GM19099 (cell line): Measurements from ENCODE around the gene HOXC13.

ENCODE experiments used
- POLR2A ChIP-seq: IDR thresholded peaks from 3 replicates; pipeline ENCODE4 v1.6.1; 2011; ENCODE audit warnings: low read depth; ENCODE audit not compliant: insufficient read length; ENCODE audit errors: extremely low read depth

The HOXC13 gene

DNA sequence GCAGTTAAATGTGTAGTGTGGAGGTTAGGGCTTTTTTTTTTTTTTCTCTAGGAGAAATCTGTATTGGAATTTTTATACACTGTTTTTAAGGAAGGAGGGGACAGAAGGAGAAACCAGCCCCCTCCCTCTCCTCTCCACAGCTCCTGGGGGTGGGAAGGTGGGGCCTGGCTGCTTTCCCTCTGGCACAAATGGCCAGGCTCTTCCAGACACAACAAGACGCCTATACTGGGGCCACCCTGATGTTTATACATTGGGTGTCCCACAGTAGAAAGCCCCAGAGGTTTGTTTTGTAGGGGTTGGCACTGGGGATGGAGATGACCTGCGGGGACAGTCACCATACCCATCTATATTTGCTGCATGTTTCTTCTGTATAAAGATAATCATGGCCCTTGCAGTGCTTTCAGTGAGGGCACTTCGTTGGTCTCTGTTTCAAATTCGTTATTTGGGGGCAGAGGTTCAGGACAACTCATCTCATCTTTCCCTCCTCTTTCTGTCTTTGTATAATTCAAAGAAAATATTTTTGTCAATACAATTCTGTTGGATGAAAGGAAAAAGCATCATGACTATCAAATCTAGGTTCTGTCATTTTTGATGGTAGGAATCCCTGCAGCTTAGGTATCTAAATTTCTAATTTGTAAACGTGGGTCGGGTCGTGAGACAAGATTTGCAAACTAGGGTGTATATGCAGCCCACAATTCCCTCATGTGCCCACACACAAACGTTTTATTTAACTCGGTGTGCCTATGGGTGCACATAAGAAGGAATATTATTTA lies 38.4 kb downstream of the HOXC13 start:
- TF ChIP-seq POLR2A = no peak

DNA sequence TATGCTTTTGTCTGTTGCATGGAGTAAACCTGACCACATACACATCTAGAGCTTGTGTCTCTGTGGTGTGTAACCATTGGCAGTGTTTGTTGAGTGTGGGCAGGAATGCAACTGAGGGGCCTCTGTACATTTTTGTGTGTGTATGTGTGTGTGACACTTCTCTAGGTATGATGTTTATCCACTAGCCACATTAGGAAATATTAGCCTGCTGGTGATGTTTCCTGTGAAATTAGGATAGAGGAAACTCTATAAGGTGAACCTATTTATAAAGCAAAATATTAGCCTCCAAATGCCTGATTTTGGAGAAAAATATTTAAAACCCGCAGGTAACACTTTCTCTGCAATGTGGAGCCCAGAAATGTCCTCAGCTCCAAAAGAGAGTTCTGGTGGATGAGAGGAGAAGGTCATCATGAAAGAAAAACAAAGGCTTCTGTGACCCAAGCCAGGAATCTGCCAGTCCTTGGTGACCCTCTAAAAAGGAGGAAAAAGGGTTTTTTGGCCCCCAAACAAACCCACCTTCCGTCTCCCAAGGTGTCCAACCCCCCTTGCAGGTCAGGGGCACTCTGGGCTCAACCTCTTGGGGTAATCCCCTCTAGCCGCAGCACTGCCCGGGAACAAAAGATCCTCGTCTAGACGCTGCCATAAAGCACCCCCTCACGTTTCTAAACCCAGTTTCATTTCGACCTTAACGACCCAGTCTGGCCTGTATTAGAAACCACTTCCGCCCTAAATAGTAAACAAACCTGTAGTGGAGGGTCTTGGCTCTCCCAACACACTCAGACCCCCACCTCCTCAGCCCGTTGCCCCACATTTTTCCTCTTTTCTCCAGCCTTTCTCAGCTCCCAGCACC lies 39.2 kb downstream of the HOXC13 start:
- no peak for TF ChIP-seq POLR2A

DNA sequence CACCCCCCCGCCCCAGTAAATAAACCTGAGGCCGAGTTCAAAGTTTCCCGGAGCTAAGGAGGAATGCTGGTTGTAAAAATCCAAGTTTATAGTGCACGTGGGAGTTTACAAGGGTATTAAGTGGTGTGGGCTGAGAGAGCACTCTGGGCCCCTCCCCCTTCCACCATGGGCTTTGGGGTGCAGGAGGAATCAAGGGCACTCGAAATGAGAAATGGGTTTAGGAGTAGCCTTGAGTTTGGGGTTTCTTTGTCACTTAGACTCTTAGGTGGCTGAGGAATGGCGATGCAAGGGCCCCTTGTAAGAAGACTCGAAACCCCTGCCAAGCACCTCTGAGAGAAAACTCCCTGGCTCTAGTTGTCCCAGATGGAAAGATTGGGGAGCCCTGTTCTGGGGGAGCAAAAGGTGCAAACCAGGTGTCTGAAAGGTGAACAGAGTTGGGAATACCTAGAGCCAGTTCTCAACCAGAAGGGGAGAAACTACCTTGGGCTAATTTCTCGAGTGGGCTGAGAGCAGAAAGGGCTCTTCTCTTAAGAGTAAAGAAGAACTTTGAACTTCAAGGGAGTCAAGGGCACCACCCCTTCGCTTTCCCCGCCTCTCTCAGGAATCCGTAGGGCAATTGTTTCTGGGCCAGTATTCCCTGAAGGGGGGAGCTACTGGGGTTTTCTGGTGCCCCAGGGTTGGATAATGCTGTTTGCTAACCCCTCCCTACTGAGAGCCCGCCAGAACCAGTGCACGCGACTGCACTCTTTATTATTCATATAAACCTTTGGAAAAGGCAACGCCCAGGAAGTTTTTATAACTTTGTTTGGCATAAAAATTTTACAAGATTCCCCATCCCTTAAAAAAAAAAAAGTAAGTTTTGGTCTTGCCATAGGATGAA lies 40.1 kb downstream of the HOXC13 start:
- TF ChIP-seq POLR2A = no peak

DNA sequence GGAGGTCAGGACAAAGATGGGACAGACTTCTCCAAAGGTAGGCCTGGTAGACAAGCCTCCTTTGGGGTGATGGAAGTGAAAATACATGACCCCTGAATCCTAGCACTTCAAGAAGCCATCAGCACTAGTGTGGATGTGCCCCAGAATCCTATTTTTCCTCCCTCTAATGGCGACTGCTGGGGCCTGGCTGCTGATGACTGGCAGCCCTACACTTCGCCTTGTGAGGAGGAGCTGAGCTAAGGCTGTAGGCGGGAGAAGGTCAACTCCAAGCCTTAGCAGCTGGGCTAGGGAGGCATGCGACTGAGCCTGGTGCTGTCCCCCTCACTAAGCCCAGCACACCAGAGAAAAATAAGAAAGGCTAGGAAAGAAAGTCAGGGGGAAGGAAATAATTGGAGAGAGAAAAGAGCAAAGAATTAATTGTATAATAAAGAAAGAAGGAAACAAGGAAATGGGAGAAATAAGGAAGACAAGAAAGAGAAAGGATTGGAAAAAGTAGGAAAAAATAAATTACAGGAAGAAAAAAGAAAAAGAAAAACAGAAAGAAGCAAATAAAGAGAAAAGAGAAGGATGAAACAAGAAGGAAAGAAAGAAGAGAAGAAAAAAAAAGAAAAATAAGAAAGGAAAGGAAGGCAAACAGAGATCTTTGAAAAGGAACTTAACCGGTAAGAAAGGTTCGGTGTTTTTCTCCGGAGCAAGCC lies 41.6 kb downstream of the HOXC13 start:
- no peak for TF ChIP-seq POLR2A

DNA sequence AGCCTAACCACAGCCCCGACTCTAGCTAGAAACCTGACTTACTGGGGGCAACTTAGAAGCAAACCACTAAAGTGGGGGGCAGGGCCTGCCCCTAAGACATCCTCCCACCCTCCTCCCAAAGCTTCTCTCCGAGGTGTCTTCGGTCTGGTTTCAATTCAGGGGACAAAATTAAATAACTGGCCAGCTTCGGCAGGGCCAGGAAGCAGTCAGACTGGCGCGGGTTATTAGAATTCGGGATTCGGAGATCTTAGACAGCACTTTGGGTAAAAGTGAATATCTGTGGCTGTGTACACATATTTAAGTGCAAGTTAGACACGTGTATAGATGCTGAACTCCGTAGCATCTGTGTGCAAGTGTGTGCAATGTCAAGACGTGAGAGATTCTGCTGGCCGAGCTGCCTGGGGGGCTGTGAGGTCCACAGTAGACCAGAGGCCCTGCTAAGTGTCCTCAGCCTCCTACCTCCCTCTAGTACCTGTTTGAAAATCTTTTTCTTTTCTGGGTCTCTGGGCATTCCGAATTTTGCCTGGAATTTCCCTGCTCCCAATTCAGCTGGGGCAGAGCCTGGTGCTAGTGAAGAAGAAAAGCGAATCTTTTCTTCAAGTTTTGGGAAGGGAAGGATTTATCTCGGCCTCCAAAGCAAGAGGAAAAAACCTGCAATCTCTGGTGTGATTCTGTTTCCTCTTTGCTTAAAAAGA lies 42.3 kb downstream of the HOXC13 start:
- TF ChIP-seq POLR2A = no peak

DNA sequence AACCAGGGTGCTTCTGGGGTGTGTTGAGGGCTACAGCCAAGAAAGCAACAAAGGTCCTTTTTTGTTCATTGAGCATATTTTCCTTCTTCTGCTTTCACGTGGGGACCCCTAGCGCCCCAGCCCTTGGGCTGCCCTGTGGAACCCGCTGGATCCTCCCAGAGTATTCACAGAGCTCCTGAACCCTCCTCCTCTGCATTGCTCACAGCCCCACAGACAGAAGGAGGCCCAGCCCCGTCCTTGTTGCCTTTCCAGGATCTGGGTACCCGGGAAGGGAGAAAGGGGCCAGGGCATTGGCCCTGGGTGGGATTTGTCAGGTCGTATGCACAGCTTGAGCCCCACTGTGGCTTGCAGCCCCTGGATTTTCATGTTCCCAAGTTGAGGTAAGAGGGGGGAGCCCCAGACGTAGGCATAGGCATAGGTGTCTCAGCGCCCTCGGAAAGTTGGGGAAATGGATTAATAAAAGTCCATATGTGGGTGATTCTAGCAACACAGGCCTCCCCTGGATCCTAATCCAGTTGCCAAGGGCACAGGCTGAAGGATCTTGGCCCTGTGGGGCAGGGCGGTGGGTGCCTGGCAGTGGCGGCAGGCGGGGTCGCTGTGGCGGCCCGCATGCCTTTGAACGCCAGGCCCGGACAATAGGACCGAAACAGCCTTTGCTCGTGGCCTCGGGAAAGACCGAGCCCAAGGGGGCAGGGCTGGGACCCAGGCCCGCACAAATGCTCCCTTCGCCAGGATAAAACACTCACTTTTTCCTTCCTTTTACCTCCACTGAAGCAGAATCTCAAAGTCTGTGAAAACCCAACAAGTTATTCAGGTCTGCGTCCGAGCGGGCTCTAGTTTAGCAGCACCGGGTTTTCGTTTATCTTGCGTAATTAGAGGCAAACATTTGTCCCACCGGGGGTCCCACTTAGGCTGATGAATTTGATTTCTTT lies 43.3 kb downstream of the HOXC13 start:
- no peak for TF ChIP-seq POLR2A

DNA sequence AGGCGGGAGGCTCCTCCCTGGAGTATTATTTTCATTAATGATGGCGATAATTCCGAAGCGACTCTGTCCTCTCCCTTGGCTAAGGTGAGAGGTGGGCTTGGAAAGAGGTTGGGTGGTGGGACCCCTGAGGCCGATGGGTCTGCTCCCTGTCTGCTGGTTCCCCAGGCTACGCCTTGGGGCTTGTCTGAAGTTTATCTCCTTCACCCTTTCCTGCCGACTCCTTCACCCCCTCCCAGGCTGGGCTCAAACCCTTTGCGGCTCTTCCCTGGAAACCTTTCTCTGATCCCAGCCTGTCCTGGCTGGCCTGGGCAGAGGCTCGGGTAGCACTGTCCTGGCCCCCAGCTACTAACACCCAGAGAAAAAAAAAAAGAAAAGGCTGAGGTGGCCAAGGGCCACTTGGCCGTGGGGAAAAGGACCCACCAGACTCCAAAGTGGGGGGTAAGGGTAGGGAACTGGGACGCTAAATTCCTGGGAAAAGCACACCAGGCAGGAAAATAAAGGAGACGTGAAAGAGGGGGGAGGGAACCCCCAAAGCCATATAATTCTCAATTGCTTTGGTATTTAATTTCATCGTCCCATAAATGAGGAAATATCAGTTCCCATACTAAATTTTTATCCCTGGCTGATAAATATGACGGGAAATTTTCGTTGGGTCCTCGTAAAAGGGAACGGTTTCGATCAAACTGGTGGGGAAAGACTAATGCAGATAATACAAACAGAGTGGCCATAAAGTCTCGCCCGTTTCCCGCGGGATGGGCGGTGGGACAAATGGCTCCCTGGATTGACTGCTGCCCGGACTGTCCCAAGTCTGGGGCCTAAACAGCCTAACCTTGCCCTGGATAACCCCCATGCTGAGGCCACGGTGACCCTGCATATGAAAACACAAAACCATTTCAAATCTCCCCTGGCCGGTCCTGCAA lies 44.3 kb downstream of the HOXC13 start:
- TF ChIP-seq POLR2A = no peak

DNA sequence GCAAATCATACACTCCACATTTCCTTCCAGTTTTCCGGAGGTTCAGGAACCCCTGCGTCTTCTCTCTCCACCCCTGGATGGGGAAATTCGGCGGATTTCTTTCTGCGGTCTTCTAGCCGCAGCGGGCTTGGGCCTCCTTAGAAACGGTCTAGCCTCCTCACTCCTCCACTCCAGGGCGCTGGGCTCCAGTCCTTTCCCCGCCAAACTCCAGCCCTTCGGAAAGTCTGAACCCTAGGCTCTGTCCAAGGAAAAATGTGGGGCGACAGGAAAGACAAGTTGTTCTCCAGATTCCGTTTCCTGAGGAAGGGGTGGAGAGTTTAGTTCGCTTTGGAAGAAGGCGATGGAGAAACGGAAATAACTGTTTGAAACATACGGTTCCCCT lies 44.9 kb downstream of the HOXC13 start:
- TF ChIP-seq POLR2A = no peak

DNA sequence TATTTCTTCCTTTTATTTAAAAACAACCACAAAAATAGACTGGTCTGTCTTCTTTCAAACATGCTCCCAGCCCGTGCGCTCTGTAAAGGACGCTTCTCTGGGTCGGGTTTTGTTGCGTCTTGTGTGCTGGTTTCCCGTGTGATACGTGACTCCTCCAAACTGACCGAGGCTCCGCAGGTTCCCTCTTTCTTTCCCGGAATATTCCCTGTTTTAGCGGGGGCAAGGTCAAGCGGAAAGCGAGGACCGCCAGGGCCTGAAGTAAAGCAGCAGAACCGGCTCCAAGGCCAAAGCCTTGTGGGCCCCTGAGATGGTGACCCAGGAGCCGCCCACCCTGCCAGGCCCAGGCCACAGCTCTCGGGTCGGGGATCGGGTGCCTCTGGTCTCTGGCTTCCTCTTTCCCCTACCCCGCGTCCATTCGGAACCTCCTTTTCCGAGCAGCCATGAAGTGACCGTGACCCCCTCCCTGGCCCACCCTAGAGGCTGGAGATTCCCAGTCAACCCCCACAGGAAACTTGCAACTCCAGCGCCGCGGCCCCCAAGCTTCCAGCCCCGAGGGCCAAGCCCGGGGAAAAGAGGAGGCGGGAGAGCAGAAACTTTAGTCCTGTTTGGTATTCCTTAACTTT lies 45.4 kb downstream of the HOXC13 start:
- TF ChIP-seq POLR2A = no peak

DNA sequence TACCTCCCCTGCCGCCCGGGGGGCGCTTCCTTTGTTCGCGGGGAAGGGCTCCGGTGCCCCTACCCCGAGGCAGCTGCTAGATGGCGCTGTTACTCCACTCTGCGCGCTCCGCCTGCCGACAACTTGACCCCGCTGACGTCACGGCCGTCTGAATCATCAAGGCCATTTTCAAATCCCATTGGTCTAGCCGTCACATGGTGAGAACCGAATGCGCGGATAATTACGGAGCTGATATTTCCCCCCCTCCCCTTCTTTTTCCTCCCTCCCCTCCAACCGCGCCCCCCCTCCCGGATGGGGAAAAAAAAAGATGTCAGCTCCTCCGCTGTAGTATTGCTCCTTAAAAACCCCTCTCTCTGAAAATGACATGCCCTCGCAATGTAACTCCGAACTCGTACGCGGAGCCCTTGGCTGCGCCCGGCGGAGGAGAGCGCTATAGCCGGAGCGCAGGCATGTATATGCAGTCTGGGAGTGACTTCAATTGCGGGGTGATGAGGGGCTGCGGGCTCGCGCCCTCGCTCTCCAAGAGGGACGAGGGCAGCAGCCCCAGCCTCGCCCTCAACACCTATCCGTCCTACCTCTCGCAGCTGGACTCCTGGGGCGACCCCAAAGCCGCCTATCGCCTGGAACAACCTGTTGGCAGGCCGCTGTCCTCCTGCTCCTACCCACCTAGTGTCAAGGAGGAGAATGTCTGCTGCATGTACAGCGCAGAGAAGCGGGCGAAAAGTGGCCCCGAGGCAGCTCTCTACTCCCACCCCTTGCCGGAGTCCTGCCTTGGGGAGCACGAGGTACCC lies 46.5 kb downstream of the HOXC13 start, which contains the start of gene HOXC10:
Gene HOXC10, plus strand, starts transcription at position 246 of the 791 bp plus-strand sequence. Its CDS starts 114 bp downstream, at position 360.
- no peak for TF ChIP-seq POLR2A

DNA sequence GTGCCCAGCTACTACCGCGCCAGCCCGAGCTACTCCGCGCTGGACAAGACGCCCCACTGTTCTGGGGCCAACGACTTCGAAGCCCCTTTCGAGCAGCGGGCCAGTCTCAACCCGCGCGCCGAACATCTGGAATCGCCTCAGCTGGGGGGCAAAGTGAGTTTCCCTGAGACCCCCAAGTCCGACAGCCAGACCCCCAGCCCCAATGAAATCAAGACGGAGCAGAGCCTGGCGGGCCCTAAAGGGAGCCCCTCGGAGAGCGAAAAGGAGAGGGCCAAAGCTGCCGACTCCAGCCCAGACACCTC lies 47.0 kb downstream of the HOXC13 start:
- no peak for TF ChIP-seq POLR2A
